ENCODE results near the gene CYBC1. TPM values are rescaled to one million over a fixed set of nuclear protein-coding genes. Genes with fewer than 3 reads are reported as not detected.

CYBC1 gene
- total RNA-seq, 1 experiment from 2014 or later: 71.7 TPM

DNA sequence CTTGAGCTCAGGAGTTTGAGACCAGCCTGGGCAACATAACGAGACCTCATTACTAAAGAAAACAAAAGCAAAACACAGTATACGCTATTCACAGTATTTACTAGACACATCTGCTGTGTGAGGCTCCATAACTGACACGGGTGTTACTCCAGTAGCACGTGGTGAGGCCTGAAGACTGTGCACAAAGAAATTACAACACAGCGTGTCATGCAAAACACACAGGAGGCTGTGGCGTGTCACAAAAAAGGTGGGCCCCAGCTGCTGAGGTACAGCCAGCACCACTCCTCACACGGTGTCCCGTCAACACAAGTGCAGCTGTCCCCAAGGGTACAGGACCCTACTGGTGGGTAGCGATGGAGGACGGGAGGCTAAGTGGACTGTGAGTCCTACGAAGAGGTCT, 2.7 kb downstream of the CYBC1 start:
- H3K27me3 Mint-ChIP-seq (ENCODE audit: low read depth): peaks cover 17% of the 10 kb centered on the region
- H3K36me3 Mint-ChIP-seq: peaks cover 12% of the 10 kb centered on the region
- H3K4me3 Mint-ChIP-seq: no peak overlapping the region
- ChIA-PET POLR2A (no interaction called here), CTCF (no interaction called here)
- ATAC-seq (no peak), DNase-seq (ENCODE audit: low spot score) (no peak)
- peaks cover 17% of the 10 kb centered on the region for H3K9me3 Mint-ChIP-seq
- no peak overlapping the region; the same call in 1 of the 2 replicates for H3K27ac Mint-ChIP-seq
- TF ChIP-seq, protein P1, sequence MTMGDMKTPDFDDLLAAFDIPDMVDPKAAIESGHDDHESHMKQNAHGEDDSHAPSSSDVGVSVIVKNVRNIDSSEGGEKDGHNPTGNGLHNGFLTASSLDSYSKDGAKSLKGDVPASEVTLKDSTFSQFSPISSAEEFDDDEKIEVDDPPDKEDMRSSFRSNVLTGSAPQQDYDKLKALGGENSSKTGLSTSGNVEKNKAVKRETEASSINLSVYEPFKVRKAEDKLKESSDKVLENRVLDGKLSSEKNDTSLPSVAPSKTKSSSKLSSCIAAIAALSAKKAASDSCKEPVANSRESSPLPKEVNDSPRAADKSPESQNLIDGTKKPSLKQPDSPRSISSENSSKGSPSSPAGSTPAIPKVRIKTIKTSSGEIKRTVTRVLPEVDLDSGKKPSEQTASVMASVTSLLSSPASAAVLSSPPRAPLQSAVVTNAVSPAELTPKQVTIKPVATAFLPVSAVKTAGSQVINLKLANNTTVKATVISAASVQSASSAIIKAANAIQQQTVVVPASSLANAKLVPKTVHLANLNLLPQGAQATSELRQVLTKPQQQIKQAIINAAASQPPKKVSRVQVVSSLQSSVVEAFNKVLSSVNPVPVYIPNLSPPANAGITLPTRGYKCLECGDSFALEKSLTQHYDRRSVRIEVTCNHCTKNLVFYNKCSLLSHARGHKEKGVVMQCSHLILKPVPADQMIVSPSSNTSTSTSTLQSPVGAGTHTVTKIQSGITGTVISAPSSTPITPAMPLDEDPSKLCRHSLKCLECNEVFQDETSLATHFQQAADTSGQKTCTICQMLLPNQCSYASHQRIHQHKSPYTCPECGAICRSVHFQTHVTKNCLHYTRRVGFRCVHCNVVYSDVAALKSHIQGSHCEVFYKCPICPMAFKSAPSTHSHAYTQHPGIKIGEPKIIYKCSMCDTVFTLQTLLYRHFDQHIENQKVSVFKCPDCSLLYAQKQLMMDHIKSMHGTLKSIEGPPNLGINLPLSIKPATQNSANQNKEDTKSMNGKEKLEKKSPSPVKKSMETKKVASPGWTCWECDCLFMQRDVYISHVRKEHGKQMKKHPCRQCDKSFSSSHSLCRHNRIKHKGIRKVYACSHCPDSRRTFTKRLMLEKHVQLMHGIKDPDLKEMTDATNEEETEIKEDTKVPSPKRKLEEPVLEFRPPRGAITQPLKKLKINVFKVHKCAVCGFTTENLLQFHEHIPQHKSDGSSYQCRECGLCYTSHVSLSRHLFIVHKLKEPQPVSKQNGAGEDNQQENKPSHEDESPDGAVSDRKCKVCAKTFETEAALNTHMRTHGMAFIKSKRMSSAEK (CRISPR knock-in tag; IDR thresholded peaks at IDR 0.05; ENCODE audit: borderline replicate concordance): no peak
- TF ChIP-seq NR2C2 (CRISPR knock-in tag; IDR thresholded peaks at IDR 0.05) (no peak), ZNF232 (CRISPR knock-in tag; IDR thresholded peaks at IDR 0.05) (no peak)
- H3K4me1 Mint-ChIP-seq: peaks cover 14% of the 10 kb centered on the region

DNA sequence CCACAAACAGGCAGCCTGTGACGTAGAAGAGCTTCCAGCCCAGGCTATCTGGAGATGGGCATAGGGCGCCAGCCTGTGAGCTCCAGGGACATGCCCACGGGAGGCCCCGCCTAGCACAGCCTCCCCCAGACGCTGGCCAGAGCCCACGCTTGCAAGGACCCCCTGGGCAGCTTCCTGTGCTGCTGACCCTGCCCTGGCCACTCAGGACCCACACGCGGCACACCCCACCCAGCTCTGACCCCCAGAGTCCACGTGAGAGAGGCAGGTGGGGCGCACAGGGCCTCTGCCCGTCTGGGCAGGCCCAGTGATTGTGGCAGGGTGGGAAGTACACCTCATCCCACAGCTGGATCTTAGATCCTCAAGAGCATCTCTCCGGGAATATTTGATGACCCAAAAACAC, 3.9 kb downstream of the CYBC1 start:
- no peak for TF ChIP-seq JAZF1 (CRISPR knock-in tag; IDR thresholded peaks at IDR 0.05)
- H3K36me3 Mint-ChIP-seq: peaks cover 7% of the 10 kb centered on the region
- ChIA-PET POLR2A (no interaction called here), CTCF (no interaction called here)
- no peak for DNase-seq (ENCODE audit: low spot score)
- H3K4me3 Mint-ChIP-seq: no peak overlapping the region
- peaks cover 8% of the 10 kb centered on the region for H3K27me3 Mint-ChIP-seq (ENCODE audit: low read depth)
- ATAC-seq: no peak
- peaks cover 6% of the 10 kb centered on the region for H3K9me3 Mint-ChIP-seq
- H3K27ac Mint-ChIP-seq: no peak overlapping the region
- peaks cover 16% of the 10 kb centered on the region for H3K4me1 Mint-ChIP-seq

DNA sequence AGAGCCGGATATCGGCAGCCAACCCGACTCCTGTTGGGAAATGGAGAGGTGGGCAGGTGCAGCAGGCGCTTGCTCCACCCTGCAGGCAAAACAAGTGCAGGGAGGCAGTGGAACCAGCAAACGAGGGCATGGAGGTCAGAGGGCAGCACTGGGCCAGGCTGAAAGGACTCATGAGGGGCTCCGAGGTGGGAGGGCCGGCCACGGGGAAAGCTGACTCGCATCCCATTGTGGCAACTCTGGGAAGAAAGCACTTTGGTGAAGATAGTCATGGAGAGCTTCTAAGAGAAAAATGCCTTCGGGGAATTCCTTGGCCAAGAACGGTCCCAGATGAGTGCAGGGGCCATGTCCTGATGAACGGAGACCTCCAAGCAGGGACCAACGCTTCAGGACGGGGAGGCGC, 4.4 kb downstream of the CYBC1 start:
- no peak for DNase-seq (ENCODE audit: low spot score)
- Mint-ChIP-seq H3K27ac (no peak overlapping the region), H3K9me3 (peaks cover under 1% of the 10 kb centered on the region), H3K4me3 (no peak overlapping the region), H3K36me3 (peaks cover 7% of the 10 kb centered on the region), H3K4me1 (peaks cover 14% of the 10 kb centered on the region), H3K27me3 (ENCODE audit: low read depth) (peaks cover 3% of the 10 kb centered on the region; the same call in 1 of the 2 replicates)
- no peak for ATAC-seq
- ChIA-PET CTCF (no interaction called here), POLR2A (no interaction called here)
- TF ChIP-seq ELF4 (CRISPR knock-in tag; IDR thresholded peaks at IDR 0.05; ENCODE audit: low read depth): no peak
- TF ChIP-seq, protein P2, sequence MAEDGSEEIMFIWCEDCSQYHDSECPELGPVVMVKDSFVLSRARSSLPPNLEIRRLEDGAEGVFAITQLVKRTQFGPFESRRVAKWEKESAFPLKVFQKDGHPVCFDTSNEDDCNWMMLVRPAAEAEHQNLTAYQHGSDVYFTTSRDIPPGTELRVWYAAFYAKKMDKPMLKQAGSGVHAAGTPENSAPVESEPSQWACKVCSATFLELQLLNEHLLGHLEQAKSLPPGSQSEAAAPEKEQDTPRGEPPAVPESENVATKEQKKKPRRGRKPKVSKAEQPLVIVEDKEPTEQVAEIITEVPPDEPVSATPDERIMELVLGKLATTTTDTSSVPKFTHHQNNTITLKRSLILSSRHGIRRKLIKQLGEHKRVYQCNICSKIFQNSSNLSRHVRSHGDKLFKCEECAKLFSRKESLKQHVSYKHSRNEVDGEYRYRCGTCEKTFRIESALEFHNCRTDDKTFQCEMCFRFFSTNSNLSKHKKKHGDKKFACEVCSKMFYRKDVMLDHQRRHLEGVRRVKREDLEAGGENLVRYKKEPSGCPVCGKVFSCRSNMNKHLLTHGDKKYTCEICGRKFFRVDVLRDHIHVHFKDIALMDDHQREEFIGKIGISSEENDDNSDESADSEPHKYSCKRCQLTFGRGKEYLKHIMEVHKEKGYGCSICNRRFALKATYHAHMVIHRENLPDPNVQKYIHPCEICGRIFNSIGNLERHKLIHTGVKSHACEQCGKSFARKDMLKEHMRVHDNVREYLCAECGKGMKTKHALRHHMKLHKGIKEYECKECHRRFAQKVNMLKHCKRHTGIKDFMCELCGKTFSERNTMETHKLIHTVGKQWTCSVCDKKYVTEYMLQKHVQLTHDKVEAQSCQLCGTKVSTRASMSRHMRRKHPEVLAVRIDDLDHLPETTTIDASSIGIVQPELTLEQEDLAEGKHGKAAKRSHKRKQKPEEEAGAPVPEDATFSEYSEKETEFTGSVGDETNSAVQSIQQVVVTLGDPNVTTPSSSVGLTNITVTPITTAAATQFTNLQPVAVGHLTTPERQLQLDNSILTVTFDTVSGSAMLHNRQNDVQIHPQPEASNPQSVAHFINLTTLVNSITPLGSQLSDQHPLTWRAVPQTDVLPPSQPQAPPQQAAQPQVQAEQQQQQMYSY (CRISPR knock-in tag; IDR thresholded peaks at IDR 0.05): no peak
- TF ChIP-seq, protein P3, sequence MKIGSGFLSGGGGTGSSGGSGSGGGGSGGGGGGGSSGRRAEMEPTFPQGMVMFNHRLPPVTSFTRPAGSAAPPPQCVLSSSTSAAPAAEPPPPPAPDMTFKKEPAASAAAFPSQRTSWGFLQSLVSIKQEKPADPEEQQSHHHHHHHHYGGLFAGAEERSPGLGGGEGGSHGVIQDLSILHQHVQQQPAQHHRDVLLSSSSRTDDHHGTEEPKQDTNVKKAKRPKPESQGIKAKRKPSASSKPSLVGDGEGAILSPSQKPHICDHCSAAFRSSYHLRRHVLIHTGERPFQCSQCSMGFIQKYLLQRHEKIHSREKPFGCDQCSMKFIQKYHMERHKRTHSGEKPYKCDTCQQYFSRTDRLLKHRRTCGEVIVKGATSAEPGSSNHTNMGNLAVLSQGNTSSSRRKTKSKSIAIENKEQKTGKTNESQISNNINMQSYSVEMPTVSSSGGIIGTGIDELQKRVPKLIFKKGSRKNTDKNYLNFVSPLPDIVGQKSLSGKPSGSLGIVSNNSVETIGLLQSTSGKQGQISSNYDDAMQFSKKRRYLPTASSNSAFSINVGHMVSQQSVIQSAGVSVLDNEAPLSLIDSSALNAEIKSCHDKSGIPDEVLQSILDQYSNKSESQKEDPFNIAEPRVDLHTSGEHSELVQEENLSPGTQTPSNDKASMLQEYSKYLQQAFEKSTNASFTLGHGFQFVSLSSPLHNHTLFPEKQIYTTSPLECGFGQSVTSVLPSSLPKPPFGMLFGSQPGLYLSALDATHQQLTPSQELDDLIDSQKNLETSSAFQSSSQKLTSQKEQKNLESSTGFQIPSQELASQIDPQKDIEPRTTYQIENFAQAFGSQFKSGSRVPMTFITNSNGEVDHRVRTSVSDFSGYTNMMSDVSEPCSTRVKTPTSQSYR (CRISPR knock-in tag; IDR thresholded peaks at IDR 0.05): no peak
- TF ChIP-seq GRHL2 (CRISPR knock-in tag; IDR thresholded peaks at IDR 0.05; ENCODE audit: insufficient replicate concordance, severe bottlenecking): no peak
- TF ChIP-seq, protein P4, sequence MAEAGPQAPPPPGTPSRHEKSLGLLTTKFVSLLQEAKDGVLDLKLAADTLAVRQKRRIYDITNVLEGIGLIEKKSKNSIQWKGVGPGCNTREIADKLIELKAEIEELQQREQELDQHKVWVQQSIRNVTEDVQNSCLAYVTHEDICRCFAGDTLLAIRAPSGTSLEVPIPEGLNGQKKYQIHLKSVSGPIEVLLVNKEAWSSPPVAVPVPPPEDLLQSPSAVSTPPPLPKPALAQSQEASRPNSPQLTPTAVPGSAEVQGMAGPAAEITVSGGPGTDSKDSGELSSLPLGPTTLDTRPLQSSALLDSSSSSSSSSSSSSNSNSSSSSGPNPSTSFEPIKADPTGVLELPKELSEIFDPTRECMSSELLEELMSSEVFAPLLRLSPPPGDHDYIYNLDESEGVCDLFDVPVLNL (CRISPR knock-in tag; IDR thresholded peaks at IDR 0.05; ENCODE audit: borderline replicate concordance, low read depth): no peak
- TF ChIP-seq, protein P5, sequence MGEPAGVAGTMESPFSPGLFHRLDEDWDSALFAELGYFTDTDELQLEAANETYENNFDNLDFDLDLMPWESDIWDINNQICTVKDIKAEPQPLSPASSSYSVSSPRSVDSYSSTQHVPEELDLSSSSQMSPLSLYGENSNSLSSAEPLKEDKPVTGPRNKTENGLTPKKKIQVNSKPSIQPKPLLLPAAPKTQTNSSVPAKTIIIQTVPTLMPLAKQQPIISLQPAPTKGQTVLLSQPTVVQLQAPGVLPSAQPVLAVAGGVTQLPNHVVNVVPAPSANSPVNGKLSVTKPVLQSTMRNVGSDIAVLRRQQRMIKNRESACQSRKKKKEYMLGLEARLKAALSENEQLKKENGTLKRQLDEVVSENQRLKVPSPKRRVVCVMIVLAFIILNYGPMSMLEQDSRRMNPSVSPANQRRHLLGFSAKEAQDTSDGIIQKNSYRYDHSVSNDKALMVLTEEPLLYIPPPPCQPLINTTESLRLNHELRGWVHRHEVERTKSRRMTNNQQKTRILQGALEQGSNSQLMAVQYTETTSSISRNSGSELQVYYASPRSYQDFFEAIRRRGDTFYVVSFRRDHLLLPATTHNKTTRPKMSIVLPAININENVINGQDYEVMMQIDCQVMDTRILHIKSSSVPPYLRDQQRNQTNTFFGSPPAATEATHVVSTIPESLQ (CRISPR knock-in tag; IDR thresholded peaks at IDR 0.05): no peak
- TF ChIP-seq, protein P6, sequence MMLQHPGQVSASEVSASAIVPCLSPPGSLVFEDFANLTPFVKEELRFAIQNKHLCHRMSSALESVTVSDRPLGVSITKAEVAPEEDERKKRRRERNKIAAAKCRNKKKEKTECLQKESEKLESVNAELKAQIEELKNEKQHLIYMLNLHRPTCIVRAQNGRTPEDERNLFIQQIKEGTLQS (CRISPR knock-in tag; conservative IDR thresholded peaks at IDR 0.05): no peak
- no peak for TF ChIP-seq TCF7 (CRISPR knock-in tag; IDR thresholded peaks at IDR 0.05; ENCODE audit: low read depth)
- TF ChIP-seq EMX1 (CRISPR knock-in tag; IDR thresholded peaks at IDR 0.05): no peak
- TF ChIP-seq CBFB (CRISPR knock-in tag; IDR thresholded peaks at IDR 0.05; ENCODE audit: low read depth): no peak
- TF ChIP-seq CREB1 (CRISPR knock-in tag; IDR thresholded peaks at IDR 0.05): no peak
- no peak for TF ChIP-seq HMGA2 (CRISPR knock-in tag; IDR thresholded peaks at IDR 0.05)

Measured in WTC11 (cell line).